Measurements from ENCODE around the gene MLLT3.

GRCh38 chr9:20303066-20303465 lies 319.2 kb downstream of the MLLT3 start:
- TF ChIP-seq POLR2A (IDR thresholded peaks at IDR 0.05) = no peak
- no peak for TF ChIP-seq CTCF (IDR thresholded peaks at IDR 0.05)

Measured in prostate gland (tissue), 2 donors.